GM04503 (cell line): ENCODE measurements around the gene POTEM.
"Not testable (repeated sequence)": the region's sequence is repeated elsewhere in the genome, so short reads cannot be mapped to it uniquely, and the experiment has no call there.

Experiments used
- DNase-seq: peaks from one replicate; pipeline ENCODE4 v3.0.0-alpha.2; 2012; ENCODE audit warnings: low read depth

POTEM gene

GRCh38 chr14:18967134-18967533, at the start of gene POTEM:
POTEM (plus strand) TSS chr14:18967434; CDS start chr14:18967486, 52 bp downstream.
- not testable (repeated sequence) for DNase-seq

GRCh38 chr14:18918345-18918744, 48.9 kb upstream of the POTEM start:
- not testable (repeated sequence) for DNase-seq

- DNase-seq: not testable (repeated sequence)
Measured at GRCh38 chr14:18920052-18920451, 47.2 kb upstream of the POTEM start.

DNA sequence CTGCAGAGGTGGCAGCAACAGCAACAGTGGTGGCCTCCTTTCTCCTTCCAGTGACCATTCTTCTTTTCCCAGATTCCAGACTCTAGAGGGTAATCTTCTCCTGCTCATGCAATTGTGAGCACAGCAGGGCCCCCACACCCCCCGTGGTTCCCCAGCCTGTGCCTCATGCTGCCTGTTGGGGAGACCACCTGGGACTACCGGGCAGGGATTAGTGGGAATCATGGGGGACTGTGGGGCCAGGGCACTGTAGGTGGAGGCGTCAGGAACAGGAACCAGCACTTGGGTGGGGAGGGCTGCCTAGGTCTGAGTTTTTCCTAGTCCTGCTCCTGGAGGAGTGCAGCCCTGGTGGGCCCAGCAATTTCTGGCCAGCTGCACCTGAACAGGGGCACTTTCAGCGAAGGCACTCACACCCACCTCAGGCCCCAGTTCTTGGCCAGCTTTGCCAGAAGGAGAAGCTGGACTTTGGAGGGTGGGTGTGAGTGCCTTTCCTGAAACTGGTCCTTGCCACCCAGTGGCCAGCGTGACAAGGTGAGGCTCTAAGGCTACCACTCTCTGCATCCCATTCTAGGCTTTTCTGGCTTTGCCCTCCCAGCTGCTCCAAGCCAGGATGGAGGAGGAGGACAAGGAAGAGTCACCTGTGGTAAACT, 46.1 kb upstream of the POTEM start:
- not testable (repeated sequence) for DNase-seq

DNA sequence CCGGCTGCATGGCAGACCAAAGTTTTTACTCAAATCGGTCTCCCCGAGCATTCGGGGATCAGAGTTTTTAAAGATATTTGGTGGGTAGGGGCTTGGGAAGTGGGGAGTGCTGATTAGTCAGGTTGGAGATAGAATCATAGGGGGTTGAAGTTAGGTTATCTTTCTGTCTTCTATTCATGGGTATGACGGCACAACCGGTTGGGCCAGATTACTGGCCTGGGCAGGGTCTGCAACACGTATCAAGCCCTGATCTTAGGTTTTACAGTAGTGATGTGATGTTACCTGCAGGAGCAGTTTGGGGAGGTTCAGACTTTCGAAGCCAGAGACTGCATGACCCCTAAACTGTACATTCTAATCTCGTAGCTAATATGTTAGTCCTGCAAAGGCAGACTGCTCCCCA, 30.4 kb upstream of the POTEM start:
- DNase-seq: not testable (repeated sequence)

DNA sequence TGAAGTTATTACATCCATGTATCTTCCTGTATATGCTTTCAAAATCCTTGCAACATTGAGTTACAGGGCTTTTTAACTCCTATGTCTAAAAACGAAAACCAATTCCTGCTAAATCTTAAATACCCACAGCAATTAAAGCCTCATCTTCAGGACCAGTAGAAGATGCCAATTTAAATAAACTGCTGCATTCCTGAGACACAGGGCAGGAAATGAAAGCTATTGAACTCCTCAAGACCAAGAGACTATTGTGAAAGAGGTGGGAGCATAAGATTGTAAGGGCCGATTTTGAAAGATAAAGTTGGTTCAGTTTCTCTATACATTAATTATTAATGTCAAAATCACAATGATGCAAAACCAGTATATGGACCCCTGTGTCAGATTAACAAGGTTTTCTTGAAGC, 28.5 kb upstream of the POTEM start:
- not testable (repeated sequence) for DNase-seq

GRCh38 chr14:18949939-18950338, 17.3 kb upstream of the POTEM start:
- not testable (repeated sequence) for DNase-seq

DNA sequence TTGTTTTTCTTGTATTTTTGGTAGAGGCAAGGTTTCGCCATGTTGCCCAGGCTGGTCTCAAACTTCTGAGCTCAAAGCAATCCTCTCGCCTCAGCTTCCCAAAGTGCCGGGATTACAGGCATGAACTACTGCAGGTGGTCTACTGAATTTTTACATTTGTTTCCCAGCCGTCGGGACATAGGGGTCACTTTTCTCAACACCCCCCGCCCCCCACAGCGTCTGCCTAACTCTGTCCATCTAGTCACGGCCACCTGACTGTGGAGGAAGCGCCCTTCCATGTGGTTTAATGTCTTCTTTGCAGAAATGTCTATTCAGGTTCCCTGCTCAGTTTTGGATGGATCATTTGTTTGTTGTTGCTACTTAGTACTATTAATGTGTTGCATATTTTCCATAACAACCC, 14.1 kb upstream of the POTEM start:
- DNase-seq: not testable (repeated sequence)

DNA sequence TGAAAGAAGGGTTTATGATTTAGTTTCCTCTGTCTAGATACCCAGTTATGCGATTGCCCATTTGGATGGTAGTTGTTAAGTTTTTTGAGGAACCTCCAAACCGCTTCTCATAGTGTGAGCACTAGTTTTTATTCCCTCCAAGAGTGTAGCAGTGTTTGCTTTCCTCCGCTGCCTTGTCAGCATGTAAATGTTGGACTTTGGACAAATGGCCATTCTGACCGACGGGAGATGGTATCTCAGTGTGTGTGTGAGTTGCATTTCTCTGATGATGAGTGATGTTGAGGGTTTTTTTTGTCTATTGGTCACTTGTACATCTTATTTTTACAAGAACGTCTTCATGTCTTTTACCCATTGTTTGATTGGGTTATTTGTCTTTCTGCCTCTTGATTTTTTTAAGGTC, 11.4 kb upstream of the POTEM start:
- not testable (repeated sequence) for DNase-seq

GRCh38 chr14:18961576-18961975, 5.7 kb upstream of the POTEM start:
- not testable (repeated sequence) for DNase-seq

- not testable (repeated sequence) for DNase-seq
Measured at GRCh38 chr14:18962143-18962542, 5.1 kb upstream of the POTEM start.

- DNase-seq: not testable (repeated sequence)
Measured at GRCh38 chr14:18963276-18963675, 4.0 kb upstream of the POTEM start.

- not testable (repeated sequence) for DNase-seq
Measured at GRCh38 chr14:18964878-18965277, 2.4 kb upstream of the POTEM start.

- not testable (repeated sequence) for DNase-seq
Measured at GRCh38 chr14:19002566-19002965, 35.3 kb downstream of the POTEM start.

DNA sequence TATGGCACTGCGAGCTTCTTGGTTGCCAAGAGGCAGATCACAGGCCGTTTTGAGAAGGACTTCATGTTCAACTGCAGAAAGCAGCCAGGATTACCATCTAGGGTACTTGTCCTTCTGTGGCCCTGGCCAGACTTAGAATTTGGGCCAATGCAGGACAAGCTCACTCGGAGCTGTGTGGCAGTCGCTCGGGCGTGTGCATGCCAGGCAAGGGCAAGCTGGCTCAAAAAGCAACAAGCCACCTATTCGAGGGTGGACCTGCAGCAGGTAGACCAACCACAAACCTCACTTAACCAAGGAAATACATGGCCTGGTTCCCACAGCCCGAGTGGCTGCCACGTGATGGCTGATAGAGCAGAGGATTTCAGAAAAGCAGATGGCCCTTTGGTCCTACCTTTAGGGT, 39.3 kb downstream of the POTEM start:
- DNase-seq: not testable (repeated sequence)

- not testable (repeated sequence) for DNase-seq
Measured at GRCh38 chr14:19007678-19008077, 40.4 kb downstream of the POTEM start.

- DNase-seq: not testable (repeated sequence)
Measured at GRCh38 chr14:19011029-19011428, 43.8 kb downstream of the POTEM start.

GRCh38 chr14:19011703-19012102, 44.5 kb downstream of the POTEM start:
- DNase-seq: not testable (repeated sequence)

- DNase-seq: not testable (repeated sequence)
Measured at GRCh38 chr14:19015185-19015584, 48.0 kb downstream of the POTEM start.

DNA sequence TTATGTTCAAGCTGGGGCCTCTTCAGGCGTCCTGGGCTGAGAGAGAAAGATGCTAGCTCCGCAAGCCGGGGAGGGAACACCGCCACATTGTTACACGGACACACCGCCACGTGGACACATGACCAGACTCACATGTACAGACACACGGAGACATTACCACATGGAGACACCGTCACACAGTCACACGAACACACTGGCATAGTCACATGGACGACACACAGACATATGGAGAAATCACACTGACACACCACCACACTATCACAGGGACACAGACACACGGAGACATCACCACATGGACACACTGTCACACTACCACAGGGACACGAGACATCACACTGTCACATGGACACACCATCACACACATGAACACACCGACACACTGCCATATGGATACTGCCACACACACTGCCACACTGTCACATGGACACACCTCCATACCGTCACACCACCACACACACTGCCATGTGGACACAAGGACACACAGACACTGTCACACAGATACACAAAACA, 57.9 kb downstream of the POTEM start:
- not testable (repeated sequence) for DNase-seq

- DNase-seq: not testable (repeated sequence)
Measured at GRCh38 chr14:19026649-19027351, 59.6 kb downstream of the POTEM start.

DNA sequence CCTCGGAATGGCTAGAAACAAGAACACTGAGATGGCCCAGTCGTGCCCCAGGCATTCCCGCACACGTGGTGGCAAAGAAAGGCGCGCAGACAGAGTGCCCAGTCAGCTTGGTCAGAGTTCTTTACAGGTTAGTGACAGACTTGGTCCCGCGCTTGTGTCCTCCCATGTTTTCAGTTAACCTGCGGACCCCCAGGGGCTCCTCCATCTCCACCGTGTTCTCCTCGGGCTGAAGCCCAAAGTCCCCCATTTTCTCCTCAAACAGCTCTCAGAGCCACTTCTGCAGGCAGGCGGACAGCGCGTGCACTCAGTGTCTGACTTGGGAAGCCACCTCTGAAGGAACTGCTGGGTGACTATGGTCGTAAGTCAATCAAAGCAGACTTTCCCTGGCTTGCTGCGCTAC, 60.7 kb downstream of the POTEM start:
- not testable (repeated sequence) for DNase-seq

DNA sequence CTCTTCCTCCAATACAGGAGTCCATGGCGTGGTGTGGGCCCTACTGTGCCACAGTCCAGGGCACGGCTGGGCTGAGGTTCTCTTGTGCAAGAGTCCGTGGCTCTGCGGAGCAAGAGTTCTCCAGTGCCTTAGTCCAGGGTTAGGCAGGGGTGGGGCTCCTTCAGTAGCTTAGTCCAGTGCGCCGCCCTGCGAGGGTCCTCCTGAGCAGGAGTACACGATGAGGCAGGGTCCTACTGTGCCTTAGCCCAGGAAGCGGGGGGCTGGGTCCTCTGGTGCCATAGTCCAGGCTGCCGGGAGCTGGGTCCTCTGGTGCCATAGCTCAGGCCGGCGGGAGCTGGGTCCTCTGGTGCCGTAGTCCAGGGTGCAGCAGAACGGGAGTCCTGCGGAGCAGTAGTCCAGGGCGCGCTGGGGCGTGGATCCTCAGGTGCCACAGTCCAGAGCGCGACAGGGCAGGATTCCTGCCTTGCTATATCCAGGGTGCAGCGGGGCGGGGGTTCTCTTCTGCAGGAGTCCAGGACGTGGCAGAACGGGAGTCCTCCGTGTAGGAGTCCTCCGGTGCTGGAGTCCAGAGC, 69.7 kb downstream of the POTEM start:
- DNase-seq: not testable (repeated sequence)
